T-helper 2 cell treated with Interferon-gamma antibody and Interleukin-4, amounts not matched to agents 100 ng/mL and 5 ng/mL, for 36 hours (primary cell): ENCODE measurements around the gene TCP11. TPM values are rescaled to one million over a fixed set of nuclear protein-coding genes. Genes with fewer than 3 reads are reported as not detected.

ENCODE experiments used
- intact Hi-C: fragments of 100-400 bp; cut with micrococcal nuclease; formaldehyde crosslinking; loops from one replicate; pipeline ENCODE4 v1.15.1; 2023
- total RNA-seq: library from RNA; stranded (reverse); gene quantifications from 2 replicates; pipeline ENCODE4 v1.2.3, GENCODE V29; 2022

The TCP11 gene
- total RNA-seq, 1 donor from 2014 or later = not detected

GRCh38 chr6:35082046-35082732 lies 59.0 kb downstream of the TCP11 start:
- intact Hi-C loops = no loop called here

- intact Hi-C loops = no loop called here
Measured at GRCh38 chr6:35081426-35081851, 59.7 kb downstream of the TCP11 start.

- intact Hi-C loops = no loop called here
Measured at GRCh38 chr6:35080821-35081425, 60.2 kb downstream of the TCP11 start.

GRCh38 chr6:35080016-35080680 lies 61.0 kb downstream of the TCP11 start:
- intact Hi-C loops = no loop called here

GRCh38 chr6:35079311-35080000 lies 61.7 kb downstream of the TCP11 start:
- intact Hi-C loops = no loop called here

- intact Hi-C loops = no loop called here
Measured at GRCh38 chr6:35078896-35079295, 62.2 kb downstream of the TCP11 start.

GRCh38 chr6:35078226-35078850 lies 62.8 kb downstream of the TCP11 start:
- intact Hi-C loops = no loop called here

- intact Hi-C loops = no loop called here
Measured at GRCh38 chr6:35077713-35078105, 63.4 kb downstream of the TCP11 start.

- intact Hi-C loops = no loop called here
Measured at GRCh38 chr6:35076997-35077712, 64.0 kb downstream of the TCP11 start.

- intact Hi-C loops = no loop called here
Measured at GRCh38 chr6:35073766-35074471, 67.2 kb downstream of the TCP11 start.

GRCh38 chr6:35073211-35073610 lies 67.9 kb downstream of the TCP11 start:
- intact Hi-C loops = no loop called here

GRCh38 chr6:35072698-35073055 lies 68.5 kb downstream of the TCP11 start:
- intact Hi-C loops = no loop called here

GRCh38 chr6:35072051-35072697 lies 69.0 kb downstream of the TCP11 start:
- intact Hi-C loops = no loop called here

- intact Hi-C loops = no loop called here
Measured at GRCh38 chr6:35071347-35071994, 69.7 kb downstream of the TCP11 start.

- intact Hi-C loops = no loop called here
Measured at GRCh38 chr6:35070111-35070510, 71.0 kb downstream of the TCP11 start.

- intact Hi-C loops = no loop called here
Measured at GRCh38 chr6:35069262-35069661, 71.9 kb downstream of the TCP11 start.

GRCh38 chr6:35068644-35069043 lies 72.5 kb downstream of the TCP11 start:
- intact Hi-C loops = no loop called here

- intact Hi-C loops = no loop called here
Measured at GRCh38 chr6:35068206-35068605, 72.9 kb downstream of the TCP11 start.
